ENCODE data around the gene MED26. TPM values are rescaled to one million over a fixed set of nuclear protein-coding genes. Genes with fewer than 3 reads are reported as not detected.
A peak's percentile ranks its signal among the peaks of the same experiment; 100 is the strongest.

The MED26 gene
- total RNA-seq, 1 experiment from 2014 or later, result 13.5 TPM

DNA sequence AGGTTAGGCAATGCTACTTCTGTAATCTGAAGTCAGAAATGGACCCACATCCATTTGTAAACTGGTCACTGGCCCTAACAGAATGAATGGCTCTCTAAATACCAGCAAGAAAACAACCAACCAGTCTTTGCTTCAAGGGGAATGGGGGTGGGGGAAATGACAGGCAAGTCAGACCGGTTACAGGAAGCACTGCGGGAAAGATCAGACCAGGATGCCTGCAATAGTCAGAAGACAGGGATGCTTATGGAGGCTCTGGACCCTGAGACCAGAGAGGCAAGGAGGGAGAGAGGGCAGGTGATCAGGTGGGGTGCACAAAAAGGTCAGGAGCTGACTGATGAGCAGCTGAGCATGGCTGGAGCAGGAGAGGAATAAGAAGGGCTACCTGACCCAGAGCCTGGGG lies 13.1 kb downstream of the MED26 start:
- Histone ChIP-seq H3K4me3 (no peak overlapping the region), H3K36me3 (no peaks in the 10 kb centered on the region), H3K9me3 (replicated peaks) (no peaks in the 10 kb centered on the region), H3K4me1 (no peaks in the 10 kb centered on the region), H3K27ac (no peak overlapping the region), H3K27me3 (no peaks in the 10 kb centered on the region)
- no peak for DNase-seq

DNA sequence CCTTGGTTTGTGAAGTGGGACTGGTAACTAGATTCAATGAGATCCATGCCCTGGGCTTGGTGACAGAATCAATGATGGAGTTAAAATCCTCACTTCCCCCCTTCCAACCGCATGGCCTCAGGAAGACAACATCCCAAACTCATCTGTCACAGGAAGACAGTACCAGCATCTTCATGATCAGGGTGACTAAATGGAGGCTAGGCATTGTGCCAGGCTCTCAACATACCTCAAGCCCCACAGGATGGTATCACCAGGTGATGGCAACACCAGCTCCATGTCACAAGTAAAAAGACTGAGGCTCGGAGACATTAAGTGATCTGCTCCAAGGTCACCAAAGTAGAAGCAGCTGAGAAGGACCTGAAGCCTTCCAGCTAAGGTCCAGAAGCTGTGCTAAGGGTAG lies 14.2 kb downstream of the MED26 start:
- Histone ChIP-seq H3K36me3 (no peaks in the 10 kb centered on the region), H3K27me3 (no peaks in the 10 kb centered on the region), H3K4me3 (no peak overlapping the region), H3K4me1 (no peaks in the 10 kb centered on the region), H3K9me3 (replicated peaks) (no peaks in the 10 kb centered on the region), H3K27ac (no peak overlapping the region)
- DNase-seq, result no peak

- Histone ChIP-seq H3K4me1 (no peaks in the 10 kb centered on the region), H3K4me3 (no peak overlapping the region), H3K36me3 (no peaks in the 10 kb centered on the region), H3K27ac (no peak overlapping the region), H3K9me3 (replicated peaks) (no peaks in the 10 kb centered on the region), H3K27me3 (no peaks in the 10 kb centered on the region)
- no peak for DNase-seq
These were observed 15.4 kb downstream of the MED26 start for GRCh38 chr19:16612636-16613035.

GRCh38 chr19:16611121-16611520 lies 16.9 kb downstream of the MED26 start:
- Histone ChIP-seq H3K4me3 (no peak overlapping the region), H3K27me3 (no peaks in the 10 kb centered on the region), H3K27ac (no peak overlapping the region), H3K36me3 (no peaks in the 10 kb centered on the region), H3K9me3 (replicated peaks) (no peaks in the 10 kb centered on the region), H3K4me1 (peaks cover 3% of the 10 kb centered on the region)
- no peak for DNase-seq

GRCh38 chr19:16609511-16610200 lies 18.3 kb downstream of the MED26 start:
- Histone ChIP-seq H3K4me1 (peaks cover 11% of the 10 kb centered on the region), H3K27ac (no peak overlapping the region), H3K27me3 (no peaks in the 10 kb centered on the region), H3K36me3 (no peaks in the 10 kb centered on the region), H3K9me3 (replicated peaks) (no peaks in the 10 kb centered on the region), H3K4me3 (no peak overlapping the region)
- DNase-seq, result no peak

- no peak for DNase-seq
- H3K27me3 ChIP-seq, result no peaks in the 10 kb centered on the region
- H3K9me3 ChIP-seq (replicated peaks), result no peaks in the 10 kb centered on the region
- no peaks in the 10 kb centered on the region for H3K36me3 ChIP-seq
- H3K27ac ChIP-seq, result no peak overlapping the region
- H3K4me1 ChIP-seq, result peaks cover 11% of the 10 kb centered on the region
- no peak overlapping the region for H3K4me3 ChIP-seq
These were observed 19.7 kb downstream of the MED26 start for GRCh38 chr19:16608290-16608739.

GRCh38 chr19:16607819-16608218 lies 20.2 kb downstream of the MED26 start:
- no peaks in the 10 kb centered on the region for H3K27me3 ChIP-seq
- peaks cover 11% of the 10 kb centered on the region for H3K4me1 ChIP-seq
- no peak overlapping the region for H3K27ac ChIP-seq
- H3K4me3 ChIP-seq, result no peak overlapping the region
- H3K9me3 ChIP-seq (replicated peaks), result no peaks in the 10 kb centered on the region
- DNase-seq, result no peak
- no peaks in the 10 kb centered on the region for H3K36me3 ChIP-seq

DNA sequence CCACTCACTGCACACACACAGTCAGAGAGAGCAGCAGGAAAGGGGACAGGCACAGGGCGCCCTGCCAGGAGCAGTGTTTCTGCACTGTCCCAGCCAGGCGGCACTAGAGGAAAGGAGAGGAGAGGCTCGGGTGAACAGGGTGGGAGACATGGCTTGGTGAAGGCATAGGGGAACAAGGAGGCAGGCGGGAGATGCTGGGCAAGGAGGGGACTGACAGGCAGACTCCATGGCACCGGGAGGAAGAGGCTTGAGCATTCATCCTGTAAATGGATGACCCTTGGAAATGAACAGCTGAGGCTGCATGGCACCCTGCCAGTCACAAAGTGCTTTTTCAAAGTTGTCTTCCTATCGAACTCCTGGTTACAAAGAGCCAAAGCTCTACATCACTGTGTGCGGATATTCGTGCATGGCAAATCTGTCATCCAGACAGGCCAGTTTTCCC lies 22.4 kb downstream of the MED26 start:
- Histone ChIP-seq H3K36me3 (no peaks in the 10 kb centered on the region), H3K27ac (peak overlapping the region; percentile 44; the same call in 1 of the 2 replicates), H3K4me1 (peaks cover 11% of the 10 kb centered on the region), H3K9me3 (replicated peaks) (no peaks in the 10 kb centered on the region), H3K27me3 (no peaks in the 10 kb centered on the region), H3K4me3 (no peak overlapping the region)
- DNase-seq, result peak; percentile 84 to 87

DNA sequence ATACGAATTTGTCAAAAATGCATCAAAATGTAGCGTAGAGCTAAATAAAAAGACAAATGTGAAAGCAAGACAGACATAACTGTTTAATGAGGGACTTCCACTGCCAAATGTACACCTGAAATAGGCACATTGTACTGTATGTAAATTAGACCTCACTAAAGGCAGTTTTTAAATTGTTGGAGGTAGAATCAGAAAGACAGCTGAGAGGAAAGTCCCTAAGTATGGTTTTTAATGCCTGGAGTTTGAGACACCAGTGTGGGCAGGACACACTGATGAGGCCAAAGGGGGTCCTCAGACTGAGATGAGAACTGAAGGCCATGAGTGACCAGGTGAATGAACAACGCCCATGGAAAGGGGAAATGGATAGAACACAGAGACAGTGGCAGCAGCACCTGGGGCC lies 22.9 kb downstream of the MED26 start:
- Histone ChIP-seq H3K36me3 (no peaks in the 10 kb centered on the region), H3K4me3 (no peak overlapping the region), H3K27ac (peak overlapping the region; percentile 44; the same call in 1 of the 2 replicates), H3K9me3 (replicated peaks) (no peaks in the 10 kb centered on the region), H3K4me1 (peaks cover 11% of the 10 kb centered on the region), H3K27me3 (no peaks in the 10 kb centered on the region)
- no peak for DNase-seq

DNA sequence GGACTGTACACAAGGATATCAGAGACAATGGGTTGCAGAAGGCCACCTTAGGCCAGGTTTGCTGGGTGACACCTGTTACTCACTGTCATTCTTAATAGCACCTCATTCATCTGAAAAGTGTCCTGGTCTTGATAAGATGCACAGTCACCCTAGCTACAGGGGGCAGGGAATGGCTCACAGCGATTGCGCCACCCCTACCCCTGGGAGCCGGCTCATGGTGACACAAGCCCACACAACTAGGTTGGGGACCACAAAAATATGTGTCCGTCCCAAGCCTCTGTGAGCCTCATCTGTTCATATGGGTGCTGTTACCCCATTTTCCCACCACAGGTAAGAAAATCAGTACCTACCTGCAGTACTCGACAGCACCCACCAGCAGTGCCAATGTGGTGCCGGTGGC lies 23.4 kb downstream of the MED26 start:
- no peaks in the 10 kb centered on the region for H3K27me3 ChIP-seq
- no peak overlapping the region for H3K27ac ChIP-seq
- no peak overlapping the region for H3K4me3 ChIP-seq
- DNase-seq, result no peak
- H3K36me3 ChIP-seq, result no peaks in the 10 kb centered on the region
- H3K9me3 ChIP-seq (replicated peaks), result no peaks in the 10 kb centered on the region
- H3K4me1 ChIP-seq, result peaks cover 11% of the 10 kb centered on the region

GRCh38 chr19:16603090-16603489 lies 24.9 kb downstream of the MED26 start:
- H3K36me3 ChIP-seq, result no peaks in the 10 kb centered on the region
- H3K4me3 ChIP-seq, result no peak overlapping the region
- H3K27me3 ChIP-seq, result no peaks in the 10 kb centered on the region
- peaks cover 11% of the 10 kb centered on the region for H3K4me1 ChIP-seq
- no peak overlapping the region for H3K27ac ChIP-seq
- H3K9me3 ChIP-seq (replicated peaks), result no peaks in the 10 kb centered on the region
- no peak for DNase-seq

GRCh38 chr19:16601378-16602052 lies 26.5 kb downstream of the MED26 start:
- H3K9me3 ChIP-seq (replicated peaks), result no peaks in the 10 kb centered on the region
- no peak for DNase-seq
- no peaks in the 10 kb centered on the region for H3K36me3 ChIP-seq
- H3K4me3 ChIP-seq, result no peak overlapping the region
- no peak overlapping the region for H3K27ac ChIP-seq
- H3K4me1 ChIP-seq, result peaks cover 11% of the 10 kb centered on the region
- H3K27me3 ChIP-seq, result no peaks in the 10 kb centered on the region

DNA sequence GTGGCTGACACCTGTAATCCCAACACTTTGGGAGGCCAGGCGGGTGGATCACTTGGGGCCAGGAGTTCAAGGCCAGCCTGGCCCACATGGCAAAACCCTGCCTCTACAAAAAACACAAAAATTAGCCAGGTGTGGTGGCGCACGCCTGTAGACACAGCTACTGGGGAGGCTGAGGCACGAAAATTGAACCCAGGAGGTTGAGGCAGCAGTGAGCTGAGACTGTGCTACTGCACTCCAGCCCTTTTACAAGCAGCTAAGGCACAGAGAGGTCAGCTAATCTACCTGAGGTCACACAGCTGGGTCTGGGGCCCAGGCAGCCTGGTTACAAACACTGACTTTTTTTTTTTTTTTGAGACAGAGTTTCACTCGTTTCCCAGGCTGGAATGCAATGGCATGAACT lies 27.2 kb downstream of the MED26 start:
- Histone ChIP-seq H3K4me3 (no peak overlapping the region), H3K36me3 (no peaks in the 10 kb centered on the region), H3K4me1 (peaks cover 5% of the 10 kb centered on the region), H3K27me3 (no peaks in the 10 kb centered on the region), H3K27ac (no peak overlapping the region), H3K9me3 (replicated peaks) (no peaks in the 10 kb centered on the region)
- DNase-seq, result no peak

DNA sequence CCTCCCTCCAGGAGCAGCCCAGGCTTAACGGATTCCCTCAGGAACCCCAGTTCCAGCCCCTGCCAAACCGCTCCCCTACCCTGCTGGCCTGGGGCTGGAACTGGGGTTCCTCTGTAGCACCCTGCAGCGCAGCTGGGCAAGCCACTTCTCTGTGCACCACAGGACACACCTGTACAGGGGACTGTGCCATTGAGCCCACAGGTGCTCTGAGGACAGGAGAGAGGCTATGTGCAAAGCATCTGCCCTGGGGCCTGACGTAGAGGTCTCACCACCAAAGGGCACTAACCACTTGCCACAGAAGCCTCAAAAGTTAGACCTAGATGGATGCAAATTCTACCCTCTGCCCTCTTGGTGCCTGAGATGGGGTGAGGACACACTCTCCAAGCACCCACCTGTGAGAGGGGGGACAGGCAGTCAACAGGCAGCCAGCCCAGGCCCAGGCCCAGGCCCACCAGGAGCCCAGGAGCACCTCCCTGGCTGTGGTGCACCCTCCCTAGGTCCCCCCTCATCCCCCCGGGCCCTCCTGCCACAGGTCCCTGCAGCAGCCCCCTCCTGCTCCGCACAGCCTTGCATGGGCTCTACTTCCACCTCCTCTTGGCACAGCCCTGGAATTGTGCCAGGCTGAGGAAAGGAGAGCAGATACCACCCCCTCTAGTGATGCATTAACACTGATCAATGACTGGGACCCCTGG lies 28.2 kb downstream of the MED26 start:
- Histone ChIP-seq H3K4me3 (no peak overlapping the region), H3K27me3 (no peaks in the 10 kb centered on the region), H3K27ac (no peak overlapping the region), H3K36me3 (no peaks in the 10 kb centered on the region), H3K9me3 (replicated peaks) (no peaks in the 10 kb centered on the region), H3K4me1 (no peaks in the 10 kb centered on the region; the same call in 1 of the 2 replicates)
- DNase-seq, result no peak

DNA sequence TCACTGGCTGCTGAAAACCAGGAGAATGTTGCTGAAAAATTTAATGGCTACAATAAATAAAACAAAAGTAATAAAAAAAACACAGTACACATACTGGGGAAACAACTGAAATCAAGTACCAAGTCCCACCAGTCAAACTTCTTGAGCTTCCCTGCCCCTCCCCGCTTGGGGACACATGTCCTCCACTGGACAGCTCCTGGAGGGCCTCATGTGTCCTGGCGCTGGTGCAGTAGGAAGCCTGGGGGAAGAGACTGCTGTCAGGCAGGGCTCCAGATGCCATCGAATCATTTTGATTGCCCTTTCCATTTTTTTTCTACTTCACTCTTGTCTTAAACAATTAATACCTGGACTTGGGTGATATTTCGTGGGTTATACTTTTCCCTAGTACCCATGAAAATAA lies 29.2 kb downstream of the MED26 start:
- Histone ChIP-seq H3K27me3 (no peaks in the 10 kb centered on the region), H3K27ac (no peak overlapping the region), H3K4me3 (no peak overlapping the region), H3K9me3 (replicated peaks) (no peaks in the 10 kb centered on the region), H3K36me3 (no peaks in the 10 kb centered on the region), H3K4me1 (no peaks in the 10 kb centered on the region)
- DNase-seq, result no peak
